GM18502 (cell line): Measurements from ENCODE around the gene ABHD12.

ENCODE experiments used
- ATAC-seq: cut with Tn5 transposase; IDR thresholded peaks from one replicate; pipeline ENCODE4 v1.9.1; 2021; ENCODE audit warnings: mild to moderate bottlenecking; ENCODE audit not compliant: unreplicated experiment, poor library complexity

ABHD12 gene

DNA sequence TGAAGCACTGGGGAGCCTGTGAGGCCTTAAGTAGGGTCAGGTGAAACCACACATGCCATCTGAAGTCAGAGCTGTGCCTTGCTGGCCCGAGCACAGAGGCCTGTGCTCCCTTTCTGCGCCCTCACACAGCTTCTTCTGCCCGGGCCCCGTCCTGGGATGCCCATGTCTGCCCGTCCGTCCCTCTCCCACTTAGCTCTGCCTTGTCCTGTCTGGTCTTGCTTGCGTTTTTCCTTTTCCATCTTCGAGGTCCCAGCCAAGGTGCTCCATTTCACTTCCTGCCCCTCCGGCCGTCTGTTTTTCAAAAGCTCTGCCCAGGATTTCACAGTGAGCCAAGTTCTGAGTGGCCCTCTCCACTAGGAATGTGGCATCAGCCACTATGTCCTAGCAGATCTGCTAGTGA lies 97.1 kb downstream of the ABHD12 start:
- ATAC-seq, result no peak

DNA sequence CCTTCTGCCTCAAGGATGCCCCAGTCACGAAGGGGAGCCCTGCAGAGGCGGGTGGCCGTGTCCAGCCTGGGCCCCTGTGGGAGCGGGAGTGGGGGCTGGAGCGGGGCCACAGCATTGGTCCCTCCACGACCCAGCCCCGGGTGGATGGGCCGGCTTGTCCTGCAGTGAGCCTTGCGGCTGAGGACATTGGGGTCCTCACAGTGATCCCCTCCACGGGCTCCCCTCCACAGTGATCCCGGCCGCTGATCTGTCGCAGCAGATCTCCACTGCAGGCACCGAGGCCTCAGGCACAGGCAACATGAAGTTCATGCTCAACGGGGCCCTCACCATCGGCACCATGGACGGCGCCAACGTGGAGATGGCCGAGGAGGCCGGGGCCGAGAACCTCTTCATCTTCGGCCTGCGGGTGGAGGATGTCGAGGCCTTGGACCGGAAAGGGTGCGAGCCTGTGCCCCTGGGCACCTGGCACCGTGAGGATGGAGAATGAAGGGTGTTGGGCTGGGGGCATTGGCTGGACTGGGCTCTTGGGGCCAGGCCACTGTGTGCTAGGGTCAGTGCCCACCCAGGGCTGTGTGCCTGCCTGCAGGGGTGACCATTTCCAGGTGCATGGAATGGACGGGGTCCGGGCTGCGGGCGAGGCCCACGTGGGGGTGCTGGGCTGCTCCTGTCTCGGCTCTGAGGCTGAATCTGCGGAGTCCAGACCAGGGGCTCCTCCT lies 98.3 kb downstream of the ABHD12 start:
- ATAC-seq, result no peak

GRCh38 chr20:25291432-25292133 lies 99.1 kb downstream of the ABHD12 start:
- no peak for ATAC-seq

GRCh38 chr20:25290646-25291431 lies 99.8 kb downstream of the ABHD12 start:
- no peak for ATAC-seq

- no peak for ATAC-seq
Measured at GRCh38 chr20:25289886-25290597, 100.6 kb downstream of the ABHD12 start.

GRCh38 chr20:25288291-25289181 lies 102.1 kb downstream of the ABHD12 start:
- peak; percentile 95 for ATAC-seq

DNA sequence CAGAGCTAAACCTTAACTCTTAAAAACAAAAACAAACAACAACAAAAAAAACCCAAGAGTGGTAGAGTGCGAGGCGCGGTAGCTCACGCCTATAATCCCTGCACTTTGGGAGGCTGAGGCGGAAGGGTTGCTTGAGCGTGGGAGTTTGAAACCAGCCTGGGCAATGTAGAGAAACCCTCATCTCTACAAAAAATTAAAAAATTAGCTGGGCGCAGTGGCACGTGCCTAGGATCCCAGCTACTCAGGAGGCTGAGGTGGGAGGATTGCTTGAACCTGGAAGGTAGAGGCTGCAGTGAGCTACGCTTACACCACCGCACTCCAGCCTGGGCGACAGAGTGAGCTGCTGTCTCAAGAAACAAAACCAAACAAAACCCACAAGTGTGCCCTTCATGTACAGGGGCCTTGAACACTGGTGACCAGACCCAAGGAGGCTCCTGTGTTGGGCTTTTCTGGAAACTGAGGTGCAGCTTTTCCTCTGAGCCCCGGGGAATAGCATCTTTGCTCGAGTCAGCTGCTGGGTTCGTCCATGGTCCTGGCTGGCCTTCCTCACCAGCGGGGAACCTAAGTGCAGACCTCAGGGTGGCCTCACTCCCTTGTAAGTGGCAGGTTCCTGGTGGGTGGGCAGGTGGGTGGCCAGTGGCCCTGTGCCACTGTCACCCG lies 102.9 kb downstream of the ABHD12 start:
- no peak for ATAC-seq

- no peak for ATAC-seq
Measured at GRCh38 chr20:25286917-25287316, 103.7 kb downstream of the ABHD12 start.

DNA sequence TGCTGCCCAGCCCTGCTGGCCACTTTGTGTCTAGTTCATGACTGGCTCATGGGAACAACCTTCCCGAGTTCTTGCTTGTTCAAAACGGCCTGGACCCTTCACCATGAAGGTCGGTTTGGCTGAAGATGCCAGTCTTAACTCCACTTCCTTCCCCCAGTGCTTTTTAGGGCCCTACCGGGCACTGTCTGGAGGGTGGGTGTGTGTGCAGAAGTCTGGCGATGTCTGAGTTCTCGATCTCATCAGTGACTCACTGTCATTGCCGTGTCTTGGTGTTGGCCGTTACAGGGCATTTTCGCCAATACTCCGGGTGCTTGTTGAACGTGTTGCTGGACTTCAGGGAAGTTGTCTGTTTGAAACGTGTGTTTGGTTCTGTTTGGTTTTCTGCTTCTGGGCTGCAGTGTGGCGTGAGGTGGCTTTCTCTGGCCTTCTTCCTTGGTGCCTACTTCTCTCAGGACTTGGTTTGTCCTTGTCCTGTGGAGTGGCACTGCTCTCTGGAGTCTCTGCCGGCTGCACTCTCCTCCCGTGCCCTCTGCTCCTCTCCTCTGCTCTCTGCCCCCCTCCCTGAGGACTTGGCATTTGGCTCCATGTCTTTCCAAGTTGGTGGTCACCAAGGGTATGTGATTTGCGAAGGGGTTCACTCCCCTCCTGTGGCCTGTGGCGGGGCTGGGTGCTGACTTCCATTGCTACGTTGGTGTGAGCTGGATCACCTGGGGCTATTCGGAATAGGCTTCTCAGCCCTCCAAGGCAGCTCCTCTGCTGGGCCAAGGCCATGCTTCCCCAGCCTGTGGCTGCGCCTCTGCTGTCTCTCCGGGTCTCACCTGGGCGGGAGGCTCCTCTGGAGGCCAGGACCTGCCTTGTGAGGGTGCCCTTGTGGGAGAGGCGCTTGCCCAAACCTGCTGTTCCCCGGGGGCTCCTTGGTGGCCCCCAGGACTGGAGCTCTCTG lies 104.5 kb downstream of the ABHD12 start:
- ATAC-seq, result no peak

GRCh38 chr20:25285091-25285647 lies 105.5 kb downstream of the ABHD12 start:
- no peak for ATAC-seq

DNA sequence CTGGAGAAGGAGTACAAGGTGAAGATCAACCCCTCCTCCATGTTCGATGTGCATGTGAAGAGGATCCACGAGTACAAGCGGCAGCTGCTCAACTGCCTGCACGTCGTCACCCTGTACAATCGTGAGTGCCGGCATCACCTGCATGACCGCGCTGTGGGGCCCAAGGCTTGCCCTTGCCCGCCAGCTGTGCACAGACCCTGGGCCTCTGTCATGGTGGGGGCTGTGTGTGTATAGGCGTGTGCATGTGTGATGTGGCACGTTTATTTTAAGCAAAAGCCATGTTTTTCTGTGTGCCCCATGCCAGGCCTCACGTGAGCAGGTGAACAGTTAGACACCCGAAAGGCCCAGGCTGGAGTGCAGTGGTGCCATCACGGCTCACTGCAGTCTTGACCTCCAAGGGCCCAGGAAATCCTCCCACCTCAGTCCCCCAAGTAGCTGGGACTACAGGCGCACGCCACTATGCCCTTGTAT lies 106.5 kb downstream of the ABHD12 start:
- ATAC-seq, result no peak

- ATAC-seq, result no peak
Measured at GRCh38 chr20:25283221-25283951, 107.2 kb downstream of the ABHD12 start.

GRCh38 chr20:25282796-25283195 lies 107.8 kb downstream of the ABHD12 start:
- ATAC-seq, result no peak

DNA sequence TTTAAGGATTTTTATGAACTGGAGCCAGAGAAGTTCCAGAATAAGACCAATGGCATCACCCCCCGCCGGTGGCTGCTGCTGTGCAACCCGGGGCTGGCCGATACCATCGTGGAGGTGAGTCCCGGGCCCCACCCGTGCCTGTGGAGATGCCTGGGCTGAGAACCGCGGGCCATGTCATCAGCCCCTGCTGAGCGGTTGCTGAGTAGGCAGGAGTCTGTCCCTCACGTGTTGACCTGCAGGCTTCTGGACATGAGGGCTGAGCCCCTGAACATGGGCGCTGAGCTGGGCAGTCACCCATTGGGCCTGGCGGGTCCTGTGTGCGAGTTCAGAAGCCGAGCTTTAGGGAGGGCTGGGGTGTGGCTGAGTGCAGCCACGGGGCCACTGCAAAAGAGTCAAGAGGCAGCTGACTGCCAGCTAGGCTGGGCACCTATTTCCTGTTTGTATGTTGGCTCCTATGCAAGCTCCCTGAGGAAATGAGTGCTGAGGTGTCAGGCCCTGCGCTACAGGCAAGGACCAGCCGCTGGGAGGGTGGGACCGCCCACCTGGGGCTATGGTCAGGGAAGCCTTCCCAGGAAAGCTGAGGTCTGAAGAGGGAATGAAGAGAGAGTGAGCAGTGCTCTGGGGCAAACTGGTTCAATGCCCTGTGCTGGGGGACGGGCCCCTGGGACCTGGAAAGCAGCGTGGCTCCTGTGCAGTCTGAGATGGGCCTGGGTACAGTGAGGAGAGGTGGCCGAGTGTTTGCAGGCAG lies 108.4 kb downstream of the ABHD12 start:
- ATAC-seq, result peak; percentile 11

- ATAC-seq, result peak; percentile 71
Measured at GRCh38 chr20:25281541-25281991, 109.1 kb downstream of the ABHD12 start.
